Measurements from ENCODE around the gene TMEM150C. TPM values are rescaled to one million over a fixed set of nuclear protein-coding genes. Genes with fewer than 3 reads are reported as not detected.

Gene TMEM150C
- 1.3 and 1.6 TPM in 2 replicates for total RNA-seq
- long read RNA-seq, transcript TMEM150C-201 (8 exons, 1,990 nt), result major isoform, 8 of 9 reads
- long read RNA-seq, partial matches to known transcripts, result 0 of 9 reads
- long read RNA-seq, other reads (novel, unspliced or antisense), result 0 of 9 reads

DNA sequence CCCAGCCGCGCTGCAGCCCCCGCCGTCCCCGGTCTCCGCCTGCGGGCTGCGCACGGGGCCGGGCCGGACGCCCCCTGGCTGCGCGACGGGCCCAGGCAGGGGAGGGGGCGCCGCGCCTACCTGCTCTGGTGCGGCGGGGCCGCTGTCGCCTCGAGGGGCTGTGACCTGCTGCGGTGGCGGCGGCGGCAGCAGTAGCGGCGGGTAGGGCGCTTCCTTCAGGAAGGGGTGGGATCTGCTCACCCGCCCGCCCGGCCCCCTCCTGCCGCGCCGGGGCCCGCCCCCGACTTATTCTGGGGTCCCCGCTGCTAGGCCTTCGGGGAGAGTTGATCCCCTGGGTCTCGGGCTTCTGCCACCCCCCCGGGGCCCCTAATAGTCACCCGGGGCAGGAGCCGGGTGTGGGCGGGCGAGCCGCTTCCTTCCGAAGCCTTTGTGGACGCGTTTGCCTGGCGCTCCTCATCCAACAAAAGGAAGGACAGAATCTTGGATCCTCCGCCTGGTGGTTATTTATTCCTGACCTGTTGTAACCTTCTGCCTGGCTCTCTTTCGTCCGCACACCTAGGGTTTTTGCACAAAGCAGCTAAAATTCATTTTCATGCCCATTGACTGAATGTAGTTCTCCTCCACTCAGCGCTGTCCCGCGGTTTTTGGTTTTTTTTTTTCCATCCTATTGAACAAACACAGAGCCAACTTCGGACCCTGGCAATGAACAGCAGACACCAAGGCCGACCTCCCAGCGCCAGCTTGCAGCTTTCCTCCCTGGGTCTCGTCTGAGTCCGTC lies at the start of gene TMEM150C:
Gene TMEM150C, minus strand, starts transcription at position 203 of the 778 bp plus-strand sequence. CDS start 57,331 bp downstream, outside the sequence.
- H3K9me3 Mint-ChIP-seq (ENCODE audit: unreplicated experiment), result no peaks in the 10 kb centered on the region
- peaks cover 20% of the 10 kb centered on the region for H3K27me3 Mint-ChIP-seq (ENCODE audit: unreplicated experiment)
- peaks cover 11% of the 10 kb centered on the region for H3K4me1 Mint-ChIP-seq (ENCODE audit: unreplicated experiment)
- H3K27ac Mint-ChIP-seq (ENCODE audit: unreplicated experiment), result no peak within 1 kb of the TSS
- DNase-seq (ENCODE audit: extremely low spot score, unreplicated experiment), result no peak
- TF ChIP-seq, protein P1, sequence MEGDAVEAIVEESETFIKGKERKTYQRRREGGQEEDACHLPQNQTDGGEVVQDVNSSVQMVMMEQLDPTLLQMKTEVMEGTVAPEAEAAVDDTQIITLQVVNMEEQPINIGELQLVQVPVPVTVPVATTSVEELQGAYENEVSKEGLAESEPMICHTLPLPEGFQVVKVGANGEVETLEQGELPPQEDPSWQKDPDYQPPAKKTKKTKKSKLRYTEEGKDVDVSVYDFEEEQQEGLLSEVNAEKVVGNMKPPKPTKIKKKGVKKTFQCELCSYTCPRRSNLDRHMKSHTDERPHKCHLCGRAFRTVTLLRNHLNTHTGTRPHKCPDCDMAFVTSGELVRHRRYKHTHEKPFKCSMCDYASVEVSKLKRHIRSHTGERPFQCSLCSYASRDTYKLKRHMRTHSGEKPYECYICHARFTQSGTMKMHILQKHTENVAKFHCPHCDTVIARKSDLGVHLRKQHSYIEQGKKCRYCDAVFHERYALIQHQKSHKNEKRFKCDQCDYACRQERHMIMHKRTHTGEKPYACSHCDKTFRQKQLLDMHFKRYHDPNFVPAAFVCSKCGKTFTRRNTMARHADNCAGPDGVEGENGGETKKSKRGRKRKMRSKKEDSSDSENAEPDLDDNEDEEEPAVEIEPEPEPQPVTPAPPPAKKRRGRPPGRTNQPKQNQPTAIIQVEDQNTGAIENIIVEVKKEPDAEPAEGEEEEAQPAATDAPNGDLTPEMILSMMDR (IDR thresholded peaks at IDR 0.05), result peak; percentile 51
- H3K36me3 Mint-ChIP-seq (ENCODE audit: unreplicated experiment), result no peaks in the 10 kb centered on the region
- H3K4me3 Mint-ChIP-seq (ENCODE audit: unreplicated experiment), result peak within 1 kb of the TSS; percentile 81

DNA sequence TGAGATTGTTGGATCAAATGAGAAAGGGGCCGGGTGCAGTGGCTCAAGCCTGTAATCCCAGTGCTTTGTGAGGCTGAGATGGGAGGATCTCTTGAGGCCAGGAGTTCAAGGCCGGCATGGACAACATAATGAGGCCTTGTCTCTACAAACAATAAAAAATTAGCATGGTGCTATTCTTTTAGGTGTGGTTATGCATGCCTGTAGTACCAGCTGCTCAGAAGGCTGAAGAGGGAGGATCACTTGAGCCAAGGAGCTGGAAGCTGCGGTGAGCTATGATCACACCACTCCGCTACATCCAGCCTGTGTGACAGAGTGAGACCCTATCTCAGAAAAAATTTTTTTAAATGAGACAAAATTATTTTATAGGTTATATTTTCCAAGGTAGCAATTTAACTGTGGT lies 49.7 kb upstream of the TMEM150C start:
- no peaks in the 10 kb centered on the region for H3K4me1 Mint-ChIP-seq (ENCODE audit: unreplicated experiment)

DNA sequence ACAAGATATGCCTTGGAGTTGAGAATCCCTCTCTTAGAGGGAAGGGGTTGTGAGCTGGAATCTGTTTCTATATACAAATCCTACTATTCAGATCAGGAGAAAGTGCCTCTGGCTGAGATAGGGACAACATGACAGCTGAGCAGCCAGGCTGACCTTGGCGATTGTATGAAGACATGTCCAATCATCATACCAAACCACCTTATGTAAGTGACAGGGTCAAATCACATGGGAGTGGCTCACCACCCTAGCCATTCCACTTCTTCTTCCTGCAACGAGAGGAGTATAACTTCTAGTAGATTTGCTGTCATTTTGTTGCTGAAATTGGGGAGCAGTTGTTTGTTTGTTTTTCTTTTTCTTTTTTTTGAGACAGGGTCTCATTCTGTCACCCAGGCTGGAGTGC lies 48.3 kb upstream of the TMEM150C start:
- no peak overlapping the region for H3K27ac Mint-ChIP-seq (ENCODE audit: unreplicated experiment)
- TF ChIP-seq, protein P1 (IDR thresholded peaks at IDR 0.05), result no peak
- H3K4me3 Mint-ChIP-seq (ENCODE audit: unreplicated experiment), result no peak overlapping the region
- H3K36me3 Mint-ChIP-seq (ENCODE audit: unreplicated experiment), result no peaks in the 10 kb centered on the region
- H3K4me1 Mint-ChIP-seq (ENCODE audit: unreplicated experiment), result no peaks in the 10 kb centered on the region
- no peak for DNase-seq (ENCODE audit: extremely low spot score, unreplicated experiment)
- peaks cover 2% of the 10 kb centered on the region for H3K27me3 Mint-ChIP-seq (ENCODE audit: unreplicated experiment)
- no peaks in the 10 kb centered on the region for H3K9me3 Mint-ChIP-seq (ENCODE audit: unreplicated experiment)

More for the DNA sequence above, 49.7 kb upstream of the TMEM150C start:
- Mint-ChIP-seq H3K4me3 (ENCODE audit: unreplicated experiment) (no peak overlapping the region), H3K27me3 (ENCODE audit: unreplicated experiment) (no peaks in the 10 kb centered on the region), H3K36me3 (ENCODE audit: unreplicated experiment) (no peaks in the 10 kb centered on the region), H3K9me3 (ENCODE audit: unreplicated experiment) (no peaks in the 10 kb centered on the region), H3K27ac (ENCODE audit: unreplicated experiment) (no peak overlapping the region)
- DNase-seq (ENCODE audit: extremely low spot score, unreplicated experiment), result no peak
- TF ChIP-seq, protein P1 (IDR thresholded peaks at IDR 0.05), result no peak

DNA sequence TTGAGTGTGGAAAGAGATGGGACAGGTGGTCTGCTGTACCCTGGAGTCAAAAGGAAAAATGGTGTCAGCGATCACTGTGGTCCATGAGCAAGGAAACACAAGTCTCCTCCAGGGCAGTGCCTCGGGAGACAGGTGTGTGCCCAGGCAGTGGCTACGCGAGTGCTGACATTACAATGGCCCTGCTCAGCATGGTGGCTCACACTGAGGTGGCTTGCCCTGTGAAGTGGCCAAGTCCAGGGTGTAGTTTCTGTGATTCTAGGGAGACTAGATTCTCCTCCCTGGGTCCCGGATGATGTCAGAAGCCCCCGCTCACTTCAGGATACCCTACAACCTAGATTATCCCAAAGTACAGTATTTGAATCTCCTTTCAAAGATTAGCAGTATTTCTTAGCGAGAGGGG lies 44.8 kb upstream of the TMEM150C start:
- H3K27ac Mint-ChIP-seq (ENCODE audit: unreplicated experiment), result no peak overlapping the region
- H3K36me3 Mint-ChIP-seq (ENCODE audit: unreplicated experiment), result no peaks in the 10 kb centered on the region
- DNase-seq (ENCODE audit: extremely low spot score, unreplicated experiment), result no peak
- H3K4me1 Mint-ChIP-seq (ENCODE audit: unreplicated experiment), result no peaks in the 10 kb centered on the region
- TF ChIP-seq, protein P1 (IDR thresholded peaks at IDR 0.05), result no peak
- H3K27me3 Mint-ChIP-seq (ENCODE audit: unreplicated experiment), result peaks cover 2% of the 10 kb centered on the region
- no peaks in the 10 kb centered on the region for H3K9me3 Mint-ChIP-seq (ENCODE audit: unreplicated experiment)
- H3K4me3 Mint-ChIP-seq (ENCODE audit: unreplicated experiment), result no peak overlapping the region

DNA sequence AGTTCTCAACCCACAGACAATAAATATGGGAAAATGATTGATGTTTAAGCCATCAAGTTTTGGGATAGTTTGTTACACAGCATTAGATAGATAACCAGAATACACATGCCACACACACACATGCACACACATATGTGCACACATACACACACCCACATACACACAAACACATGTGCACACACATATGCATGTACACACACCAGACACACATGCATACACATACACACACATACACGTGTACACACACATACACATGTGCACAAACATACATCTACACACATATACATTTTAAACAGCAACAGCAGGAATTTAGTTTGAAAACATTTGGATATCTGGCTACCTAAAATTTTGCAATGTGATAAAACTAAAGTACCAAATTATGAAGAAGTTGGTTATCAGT lies 42.7 kb upstream of the TMEM150C start:
- peaks cover 2% of the 10 kb centered on the region for H3K27me3 Mint-ChIP-seq (ENCODE audit: unreplicated experiment)
- no peak overlapping the region for H3K4me3 Mint-ChIP-seq (ENCODE audit: unreplicated experiment)
- TF ChIP-seq, protein P1 (IDR thresholded peaks at IDR 0.05), result no peak
- no peak for DNase-seq (ENCODE audit: extremely low spot score, unreplicated experiment)
- H3K4me1 Mint-ChIP-seq (ENCODE audit: unreplicated experiment), result no peaks in the 10 kb centered on the region
- H3K27ac Mint-ChIP-seq (ENCODE audit: unreplicated experiment), result no peak overlapping the region
- H3K9me3 Mint-ChIP-seq (ENCODE audit: unreplicated experiment), result no peaks in the 10 kb centered on the region
- no peaks in the 10 kb centered on the region for H3K36me3 Mint-ChIP-seq (ENCODE audit: unreplicated experiment)
